Natural killer cell (primary cell): Measurements from ENCODE around the gene POC1A. TPM values are rescaled to one million over a fixed set of nuclear protein-coding genes. Genes with fewer than 3 reads are reported as not detected.

ENCODE experiments used
- ATAC-seq, 3 donors: fragments of 150-1000 bp in 2 of 3; fragments of 200-7000 bp in 1 of 3; cut with Tn5 transposase; 1 replicate in 1 of 3; 2 replicates in 2 of 3; pipeline ENCODE4 v1.10.0; 2021; ENCODE audit warnings: mild to moderate bottlenecking in 2 of 3, moderate library complexity in 2 of 3
- DNase-seq, 2 donors: peaks; one replicate each; pipeline versions ENCODE4 v3.0.0 to v3.0.0-alpha.2; 2013 to 2021; ENCODE audit warnings: mixed read lengths in 1 of 2
- H3K27ac ChIP-seq: one replicate; pipeline ENCODE4 v1.5.1; 2013; ENCODE audit warnings: mild to moderate bottlenecking, low read length
- H3K27me3 ChIP-seq: one replicate; pipeline ENCODE4 v1.6.1; 2013; ENCODE audit warnings: low read length; ENCODE audit not compliant: control insufficient read depth, insufficient read depth
- H3K36me3 ChIP-seq: one replicate; pipeline ENCODE4 v1.6.1; 2013; ENCODE audit warnings: low read length; ENCODE audit not compliant: control insufficient read depth, insufficient read depth
- H3K4me1 ChIP-seq: one replicate; pipeline ENCODE4 v1.6.1; 2013; ENCODE audit warnings: low read length; ENCODE audit not compliant: control insufficient read depth, insufficient read depth
- H3K4me3 ChIP-seq: one replicate; pipeline ENCODE4 v1.5.1; 2013; ENCODE audit warnings: low read length
- H3K9me3 ChIP-seq: one replicate; pipeline ENCODE4 v1.6.1; 2013; ENCODE audit warnings: low read length; ENCODE audit not compliant: control insufficient read depth, insufficient read depth
- H3K27ac Mint-ChIP-seq, 2 donors: one replicate each; pipeline ENCODE4 v1.8.0; 2022; ENCODE audit warnings: mild to moderate bottlenecking in 2 of 2, mixed read lengths in 2 of 2, moderate library complexity in 1 of 2
- H3K27me3 Mint-ChIP-seq, 2 donors: one replicate each; pipeline ENCODE4 v1.8.0; 2022; ENCODE audit warnings: low read depth in 2 of 2, mixed read lengths in 2 of 2
- H3K36me3 Mint-ChIP-seq: one replicate; pipeline ENCODE4 v1.8.0; 2022; ENCODE audit warnings: mixed read lengths
- H3K4me1 Mint-ChIP-seq, 2 donors: one replicate each; pipeline ENCODE4 v1.8.0; 2022; ENCODE audit warnings: mixed read lengths in 2 of 2
- H3K4me3 Mint-ChIP-seq: one replicate; pipeline ENCODE4 v1.8.0; 2022; ENCODE audit warnings: mild to moderate bottlenecking, moderate library complexity, mixed read lengths
- H3K9me3 Mint-ChIP-seq, 2 donors: one replicate each; pipeline ENCODE4 v1.8.0; 2022; ENCODE audit warnings: mixed read lengths in 2 of 2
- WGBS: methylation state at CpG from one replicate; pipeline ENCODE4 v1.1.7; 2013; ENCODE audit warnings: missing lambda C conversion rate; ENCODE audit not compliant: insufficient coverage; 5-methylcytosine and 5-hydroxymethylcytosine counted together
- intact Hi-C: fragments of 100-400 bp; cut with micrococcal nuclease; formaldehyde crosslinking; loops from one replicate; pipeline ENCODE4 v1.14.2; 2022
- total RNA-seq, 4 donors: library from RNA; stranded (reverse); fragments of 120-200 nt in 1 of 4; gene quantifications; one replicate each; pipeline versions ENCODE4 v1.2.3 to v1.2.4, GENCODE V29; 2013 to 2022
- TF ChIP-seq, protein P1 (sequence below): fragments of 200-600 bp; IDR thresholded peaks from one replicate; pipeline ENCODE4 v1.8.0; 2022; ENCODE audit warnings: antibody characterized with exemption

POC1A gene
- total RNA-seq, 3 donors from 2014 or later (not counting 1 experiment from before 2014, with no cell fraction given), result 1.3 to 2.6 (median 2.4) TPM

DNA sequence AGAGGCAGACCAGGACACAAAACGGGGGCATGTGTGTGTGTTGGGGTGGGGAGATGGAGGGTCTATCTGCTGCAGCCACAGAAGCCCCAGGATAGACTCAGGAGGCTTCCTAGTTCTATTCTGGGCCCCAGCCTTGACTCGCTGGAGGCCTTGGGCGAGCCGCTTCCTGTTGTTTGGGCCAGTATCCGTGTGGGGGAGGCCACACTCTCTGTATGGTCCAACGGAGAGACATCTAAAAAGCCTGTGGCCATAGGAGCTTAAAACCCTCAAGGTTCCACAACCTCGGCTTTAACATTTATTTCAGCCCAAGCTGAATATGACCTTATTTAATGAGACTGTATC lies 32.8 kb downstream of the POC1A start:
- 42% methylated on average over 7 of the region's 7 CpGs for WGBS
- intact Hi-C loops, result loop anchor here (5.0 kb wide), 1 partner anchor 69 kb away; no protein-coding TSS in a partner anchor
- ATAC-seq (no peak), DNase-seq (no peak)
- Histone ChIP-seq H3K27me3 (no peaks in the 10 kb centered on the region), H3K4me1 (peaks cover 39% of the 10 kb centered on the region), H3K36me3 (no peaks in the 10 kb centered on the region), H3K27ac (peak overlapping the region; percentile 44), H3K4me3 (no peak overlapping the region), H3K9me3 (no peaks in the 10 kb centered on the region)
- Mint-ChIP-seq H3K4me1 (peaks cover 13 to 15% of the 10 kb centered on the region in 2 donors), H3K9me3 (no peaks in the 10 kb centered on the region), H3K27ac (peak overlapping the region in 1 of 2 donors; percentile 40), H3K27me3 (no peaks in the 10 kb centered on the region), H3K4me3 (no peak overlapping the region), H3K36me3 (no peaks in the 10 kb centered on the region)
- TF ChIP-seq, protein P1, sequence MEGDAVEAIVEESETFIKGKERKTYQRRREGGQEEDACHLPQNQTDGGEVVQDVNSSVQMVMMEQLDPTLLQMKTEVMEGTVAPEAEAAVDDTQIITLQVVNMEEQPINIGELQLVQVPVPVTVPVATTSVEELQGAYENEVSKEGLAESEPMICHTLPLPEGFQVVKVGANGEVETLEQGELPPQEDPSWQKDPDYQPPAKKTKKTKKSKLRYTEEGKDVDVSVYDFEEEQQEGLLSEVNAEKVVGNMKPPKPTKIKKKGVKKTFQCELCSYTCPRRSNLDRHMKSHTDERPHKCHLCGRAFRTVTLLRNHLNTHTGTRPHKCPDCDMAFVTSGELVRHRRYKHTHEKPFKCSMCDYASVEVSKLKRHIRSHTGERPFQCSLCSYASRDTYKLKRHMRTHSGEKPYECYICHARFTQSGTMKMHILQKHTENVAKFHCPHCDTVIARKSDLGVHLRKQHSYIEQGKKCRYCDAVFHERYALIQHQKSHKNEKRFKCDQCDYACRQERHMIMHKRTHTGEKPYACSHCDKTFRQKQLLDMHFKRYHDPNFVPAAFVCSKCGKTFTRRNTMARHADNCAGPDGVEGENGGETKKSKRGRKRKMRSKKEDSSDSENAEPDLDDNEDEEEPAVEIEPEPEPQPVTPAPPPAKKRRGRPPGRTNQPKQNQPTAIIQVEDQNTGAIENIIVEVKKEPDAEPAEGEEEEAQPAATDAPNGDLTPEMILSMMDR, result no peak

DNA sequence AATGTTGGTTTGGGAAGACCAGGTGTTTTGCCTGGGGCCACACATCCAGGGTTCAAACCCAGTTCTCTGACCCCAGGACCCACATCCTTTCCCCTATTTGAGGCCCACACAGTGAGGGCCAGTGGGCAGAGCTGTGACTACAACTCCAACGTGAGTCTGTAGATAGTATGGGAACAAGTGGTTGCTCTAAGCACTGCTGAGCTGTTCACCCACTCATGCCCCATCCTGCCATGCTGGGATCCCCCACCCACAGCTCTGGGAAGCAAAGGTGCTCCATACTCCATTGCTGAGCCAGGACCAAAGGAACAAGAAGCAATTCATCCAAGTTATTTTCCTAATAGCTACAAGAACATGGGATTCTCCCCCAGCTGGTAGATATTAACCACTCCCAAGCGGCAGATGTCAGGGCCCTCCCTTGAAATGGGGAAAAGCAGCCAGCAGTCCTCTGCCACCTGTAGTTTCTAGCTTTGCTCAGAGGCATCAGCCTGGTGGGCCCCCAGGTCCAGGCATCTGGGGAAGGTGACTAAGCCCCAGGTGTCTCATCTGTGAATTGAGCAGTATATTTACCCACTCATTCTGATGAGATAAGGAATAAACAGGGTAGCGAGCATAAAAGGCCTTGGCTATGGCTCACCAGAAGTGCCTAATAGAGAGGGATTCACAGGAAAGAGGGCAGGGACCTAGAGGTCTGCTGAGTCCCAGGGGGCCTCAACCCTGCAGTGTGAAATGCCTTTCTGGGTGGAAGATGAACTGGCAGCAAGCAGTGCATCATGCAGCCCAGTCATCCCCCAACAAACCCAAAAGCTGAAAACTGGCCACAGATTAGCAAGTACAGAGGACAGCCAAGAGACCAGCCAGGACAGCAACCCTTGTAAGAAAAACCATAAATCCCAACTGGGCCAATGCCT lies 33.4 kb downstream of the POC1A start:
- H3K36me3 Mint-ChIP-seq, result no peaks in the 10 kb centered on the region

DNA sequence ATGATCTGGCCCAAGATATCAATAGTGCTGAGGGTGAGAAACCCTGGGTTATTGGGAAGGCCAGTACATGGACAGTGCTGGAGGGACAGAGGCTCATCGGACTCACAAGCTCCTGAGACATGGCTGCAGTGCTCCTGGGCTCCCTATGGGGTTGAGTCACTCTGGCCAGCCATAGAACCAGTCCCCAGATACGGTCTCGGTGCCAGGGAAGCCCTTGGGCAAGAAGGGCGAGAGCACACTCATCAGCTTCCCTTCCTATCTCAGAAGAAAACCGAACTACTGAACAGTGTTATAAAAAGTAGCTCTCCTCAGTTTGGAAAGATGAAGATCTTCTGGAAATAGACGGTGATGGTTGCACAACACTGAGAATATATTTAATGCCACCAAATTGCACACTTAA lies 34.4 kb downstream of the POC1A start:
- no peak for ATAC-seq
- Mint-ChIP-seq H3K4me3 (no peak overlapping the region), H3K27me3 (no peaks in the 10 kb centered on the region), H3K4me1 (peaks cover 13 to 15% of the 10 kb centered on the region in 2 donors), H3K36me3 (no peaks in the 10 kb centered on the region), H3K9me3 (no peaks in the 10 kb centered on the region), H3K27ac (no peak overlapping the region)
- Histone ChIP-seq H3K36me3 (no peaks in the 10 kb centered on the region), H3K9me3 (no peaks in the 10 kb centered on the region), H3K4me3 (no peak overlapping the region), H3K27me3 (no peaks in the 10 kb centered on the region), H3K27ac (no peak overlapping the region), H3K4me1 (peaks cover 39% of the 10 kb centered on the region)
- WGBS, result 100% methylated on average over 3 of the region's 6 CpGs
- TF ChIP-seq, protein P1, result no peak
- DNase-seq, result no peak
- intact Hi-C loops, result loop anchor here (5.0 kb wide), 1 partner anchor 68 kb away; no protein-coding TSS in a partner anchor

More for the DNA sequence above, 33.4 kb downstream of the POC1A start:
- H3K9me3 ChIP-seq, result no peaks in the 10 kb centered on the region
- ATAC-seq, result no peak
- 84% methylated on average over 2 of the region's 3 CpGs for WGBS
- H3K9me3 Mint-ChIP-seq, result no peaks in the 10 kb centered on the region
- peaks cover 13 to 15% of the 10 kb centered on the region in 2 donors for H3K4me1 Mint-ChIP-seq
- intact Hi-C loops, result loop anchor here (5.0 kb wide), 1 partner anchor 69 kb away; no protein-coding TSS in a partner anchor
- H3K4me3 Mint-ChIP-seq, result no peak overlapping the region
- DNase-seq, result no peak
- no peaks in the 10 kb centered on the region for H3K27me3 Mint-ChIP-seq
- no peak overlapping the region for H3K4me3 ChIP-seq
- no peaks in the 10 kb centered on the region for H3K27me3 ChIP-seq
- peaks cover 39% of the 10 kb centered on the region for H3K4me1 ChIP-seq
- H3K27ac Mint-ChIP-seq, result peak overlapping the region in 1 of 2 donors; percentile 40
- H3K36me3 ChIP-seq, result no peaks in the 10 kb centered on the region
- TF ChIP-seq, protein P1, result no peak
- peak overlapping the region; percentile 44 for H3K27ac ChIP-seq
